ENCODE results near the gene CDC123.
"Not testable (repeated sequence)": the region's sequence is repeated elsewhere in the genome, so short reads cannot be mapped to it uniquely, and the experiment has no call there.

Gene CDC123

GRCh38 chr10:12237265-12238220 is 41.6 kb downstream of the CDC123 start:
- H3K4me3 ChIP-seq (ENCODE audit: low read depth, low read length), result no peak overlapping the region
- no peak for TF ChIP-seq CTCF (IDR thresholded peaks at IDR 0.05; ENCODE audit: low read depth, low read length)
- in situ Hi-C loops (cut with HindIII; ENCODE audit: low sequenced_read_pairs), result no loop called here
- DNase-seq (ENCODE audit: low read depth, low spot score), result no peak

GRCh38 chr10:12238821-12239220 is 42.8 kb downstream of the CDC123 start:
- DNase-seq (ENCODE audit: low read depth, low spot score), result no peak
- H3K4me3 ChIP-seq (ENCODE audit: low read depth, low read length), result no peak overlapping the region
- TF ChIP-seq CTCF (IDR thresholded peaks at IDR 0.05; ENCODE audit: low read depth, low read length), result no peak
- in situ Hi-C loops (cut with HindIII; ENCODE audit: low sequenced_read_pairs), result no loop called here

- DNase-seq (ENCODE audit: low read depth, low spot score), result no peak
- H3K4me3 ChIP-seq (ENCODE audit: low read depth, low read length), result no peak overlapping the region
- in situ Hi-C loops (cut with HindIII; ENCODE audit: low sequenced_read_pairs), result no loop called here
- no peak for TF ChIP-seq CTCF (IDR thresholded peaks at IDR 0.05; ENCODE audit: low read depth, low read length)
These were observed 46.0 kb downstream of the CDC123 start for GRCh38 chr10:12241810-12242529.

- no peak overlapping the region for H3K4me3 ChIP-seq (ENCODE audit: low read depth, low read length)
- DNase-seq (ENCODE audit: low read depth, low spot score), result no peak
- in situ Hi-C loops (cut with HindIII; ENCODE audit: low sequenced_read_pairs), result no loop called here
- no peak for TF ChIP-seq CTCF (IDR thresholded peaks at IDR 0.05; ENCODE audit: low read depth, low read length)
These were observed 48.1 kb downstream of the CDC123 start for GRCh38 chr10:12243864-12244620.

- in situ Hi-C loops (cut with HindIII; ENCODE audit: low sequenced_read_pairs), result loop anchor here (25.0 kb wide), 1 partner anchor 412 kb away; no protein-coding TSS in a partner anchor
- DNase-seq (ENCODE audit: low read depth, low spot score), result no peak
- TF ChIP-seq CTCF (IDR thresholded peaks at IDR 0.05; ENCODE audit: low read depth, low read length), result no peak
- no peak overlapping the region for H3K4me3 ChIP-seq (ENCODE audit: low read depth, low read length)
These were observed 54.2 kb downstream of the CDC123 start for GRCh38 chr10:12250181-12250580.

- not testable (repeated sequence) for DNase-seq (ENCODE audit: low read depth, low spot score); H3K4me3 ChIP-seq (ENCODE audit: low read depth, low read length)
- in situ Hi-C loops (cut with HindIII; ENCODE audit: low sequenced_read_pairs), result loop anchor here (25.0 kb wide), 1 partner anchor 412 kb away; no protein-coding TSS in a partner anchor
These were observed 54.7 kb downstream of the CDC123 start for GRCh38 chr10:12250702-12251101.
